ENCODE data around the gene CCL27.
A peak's percentile ranks its signal among the peaks of the same experiment; 100 is the strongest.

Gene CCL27

GRCh38 chr9:34620061-34620994, 42.1 kb downstream of the CCL27 start, which contains the start of gene DCTN3:
DCTN3 (minus strand) TSS chr9:34620495; CDS start chr9:34620464, 31 bp downstream.
- peak; percentile 86; the same call in 1 of the 2 replicates for TF ChIP-seq SIN3A (IDR thresholded peaks at IDR 0.05; ENCODE audit: borderline replicate concordance, insufficient read depth, low read length)
- TF ChIP-seq POLR2AphosphoS5 (IDR thresholded peaks at IDR 0.05; ENCODE audit: low read depth, low read length): peak; percentile 62; the same call in 1 of the 2 replicates
- TF ChIP-seq, protein P1, sequence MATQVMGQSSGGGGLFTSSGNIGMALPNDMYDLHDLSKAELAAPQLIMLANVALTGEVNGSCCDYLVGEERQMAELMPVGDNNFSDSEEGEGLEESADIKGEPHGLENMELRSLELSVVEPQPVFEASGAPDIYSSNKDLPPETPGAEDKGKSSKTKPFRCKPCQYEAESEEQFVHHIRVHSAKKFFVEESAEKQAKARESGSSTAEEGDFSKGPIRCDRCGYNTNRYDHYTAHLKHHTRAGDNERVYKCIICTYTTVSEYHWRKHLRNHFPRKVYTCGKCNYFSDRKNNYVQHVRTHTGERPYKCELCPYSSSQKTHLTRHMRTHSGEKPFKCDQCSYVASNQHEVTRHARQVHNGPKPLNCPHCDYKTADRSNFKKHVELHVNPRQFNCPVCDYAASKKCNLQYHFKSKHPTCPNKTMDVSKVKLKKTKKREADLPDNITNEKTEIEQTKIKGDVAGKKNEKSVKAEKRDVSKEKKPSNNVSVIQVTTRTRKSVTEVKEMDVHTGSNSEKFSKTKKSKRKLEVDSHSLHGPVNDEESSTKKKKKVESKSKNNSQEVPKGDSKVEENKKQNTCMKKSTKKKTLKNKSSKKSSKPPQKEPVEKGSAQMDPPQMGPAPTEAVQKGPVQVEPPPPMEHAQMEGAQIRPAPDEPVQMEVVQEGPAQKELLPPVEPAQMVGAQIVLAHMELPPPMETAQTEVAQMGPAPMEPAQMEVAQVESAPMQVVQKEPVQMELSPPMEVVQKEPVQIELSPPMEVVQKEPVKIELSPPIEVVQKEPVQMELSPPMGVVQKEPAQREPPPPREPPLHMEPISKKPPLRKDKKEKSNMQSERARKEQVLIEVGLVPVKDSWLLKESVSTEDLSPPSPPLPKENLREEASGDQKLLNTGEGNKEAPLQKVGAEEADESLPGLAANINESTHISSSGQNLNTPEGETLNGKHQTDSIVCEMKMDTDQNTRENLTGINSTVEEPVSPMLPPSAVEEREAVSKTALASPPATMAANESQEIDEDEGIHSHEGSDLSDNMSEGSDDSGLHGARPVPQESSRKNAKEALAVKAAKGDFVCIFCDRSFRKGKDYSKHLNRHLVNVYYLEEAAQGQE (IDR thresholded peaks at IDR 0.05; ENCODE audit: insufficient read depth in 1 of 2, low read depth in 2 of 2, low read length in 2 of 2): no peak

GRCh38 chr9:34615132-34615531, 47.3 kb downstream of the CCL27 start:
- TF ChIP-seq SIN3A (IDR thresholded peaks at IDR 0.05; ENCODE audit: borderline replicate concordance, insufficient read depth, low read length) (no peak), FOXP2 (optimal IDR thresholded peaks at IDR 0.05; ENCODE audit: borderline replicate concordance, extremely low read depth, extremely low read length, insufficient read depth) (no peak), TAF1 (IDR thresholded peaks at IDR 0.05; ENCODE audit: borderline replicate concordance, insufficient read depth, low read length) (no peak), POLR2AphosphoS5 (IDR thresholded peaks at IDR 0.05; ENCODE audit: low read depth, low read length) (no peak)
- TF ChIP-seq, protein P1 (IDR thresholded peaks at IDR 0.05; ENCODE audit: insufficient read depth in 1 of 2, low read depth in 2 of 2, low read length in 2 of 2): no peak

DNA sequence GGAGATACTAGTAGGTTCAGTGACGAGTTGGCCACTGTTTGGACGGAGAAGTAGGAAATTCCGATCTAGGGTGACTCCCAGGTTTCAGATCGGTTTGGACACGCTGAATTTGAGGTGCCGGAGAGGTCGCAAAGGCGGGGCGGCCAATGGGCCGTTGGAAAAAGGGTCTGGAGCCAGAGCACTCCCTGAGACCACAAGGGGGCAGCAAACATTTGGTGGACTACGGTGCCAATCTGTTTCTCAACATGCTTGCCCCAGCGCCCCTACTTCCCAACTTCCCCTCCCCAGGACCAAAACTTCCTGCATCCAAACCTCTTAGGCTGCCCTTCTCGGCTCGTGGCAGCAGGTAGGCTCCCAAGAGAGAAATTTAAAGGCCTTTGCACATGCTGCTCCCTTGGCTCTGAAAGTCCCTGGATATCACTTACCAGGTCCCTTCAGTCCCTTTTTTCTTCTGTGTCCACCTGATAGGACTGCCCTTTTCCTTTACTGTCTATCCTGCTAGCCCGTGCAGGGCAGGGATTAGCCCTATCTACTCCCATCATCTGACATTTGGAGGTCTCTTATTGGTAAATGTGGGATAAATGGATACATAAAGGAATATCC, 49.6 kb downstream of the CCL27 start:
- TF ChIP-seq SIN3A (IDR thresholded peaks at IDR 0.05; ENCODE audit: borderline replicate concordance, insufficient read depth, low read length): no peak
- TF ChIP-seq, protein P1 (IDR thresholded peaks at IDR 0.05; ENCODE audit: insufficient read depth in 1 of 2, low read depth in 2 of 2, low read length in 2 of 2): no peak
- TF ChIP-seq TAF1 (IDR thresholded peaks at IDR 0.05; ENCODE audit: borderline replicate concordance, insufficient read depth, low read length): no peak
- no peak for TF ChIP-seq FOXP2 (optimal IDR thresholded peaks at IDR 0.05; ENCODE audit: borderline replicate concordance, extremely low read depth, extremely low read length, insufficient read depth)
- TF ChIP-seq POLR2AphosphoS5 (IDR thresholded peaks at IDR 0.05; ENCODE audit: low read depth, low read length): no peak

Measured in PFSK-1 (cell line).